ENCODE data around the gene TDRD12.
"Not testable (repeated sequence)": the region's sequence is repeated elsewhere in the genome, so short reads cannot be mapped to it uniquely, and the experiment has no call there.

Gene TDRD12

DNA sequence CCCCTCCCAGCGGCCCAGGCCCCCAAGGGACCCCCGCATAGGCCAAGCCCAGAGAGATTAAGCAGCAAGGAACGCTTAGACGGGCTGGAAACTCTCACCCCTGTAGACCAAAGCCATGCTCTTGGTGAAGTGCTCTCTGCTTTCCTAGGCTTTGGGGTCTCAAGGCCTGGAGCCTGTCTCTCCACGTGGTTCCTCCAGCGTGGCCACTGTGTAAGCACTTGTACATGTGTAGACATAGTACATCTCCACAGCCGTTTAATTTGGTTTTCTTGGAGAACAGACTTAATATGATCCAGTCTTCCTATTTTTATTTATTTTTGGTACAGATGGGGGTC, 26.9 kb upstream of the TDRD12 start:
- no peak for DNase-seq

DNA sequence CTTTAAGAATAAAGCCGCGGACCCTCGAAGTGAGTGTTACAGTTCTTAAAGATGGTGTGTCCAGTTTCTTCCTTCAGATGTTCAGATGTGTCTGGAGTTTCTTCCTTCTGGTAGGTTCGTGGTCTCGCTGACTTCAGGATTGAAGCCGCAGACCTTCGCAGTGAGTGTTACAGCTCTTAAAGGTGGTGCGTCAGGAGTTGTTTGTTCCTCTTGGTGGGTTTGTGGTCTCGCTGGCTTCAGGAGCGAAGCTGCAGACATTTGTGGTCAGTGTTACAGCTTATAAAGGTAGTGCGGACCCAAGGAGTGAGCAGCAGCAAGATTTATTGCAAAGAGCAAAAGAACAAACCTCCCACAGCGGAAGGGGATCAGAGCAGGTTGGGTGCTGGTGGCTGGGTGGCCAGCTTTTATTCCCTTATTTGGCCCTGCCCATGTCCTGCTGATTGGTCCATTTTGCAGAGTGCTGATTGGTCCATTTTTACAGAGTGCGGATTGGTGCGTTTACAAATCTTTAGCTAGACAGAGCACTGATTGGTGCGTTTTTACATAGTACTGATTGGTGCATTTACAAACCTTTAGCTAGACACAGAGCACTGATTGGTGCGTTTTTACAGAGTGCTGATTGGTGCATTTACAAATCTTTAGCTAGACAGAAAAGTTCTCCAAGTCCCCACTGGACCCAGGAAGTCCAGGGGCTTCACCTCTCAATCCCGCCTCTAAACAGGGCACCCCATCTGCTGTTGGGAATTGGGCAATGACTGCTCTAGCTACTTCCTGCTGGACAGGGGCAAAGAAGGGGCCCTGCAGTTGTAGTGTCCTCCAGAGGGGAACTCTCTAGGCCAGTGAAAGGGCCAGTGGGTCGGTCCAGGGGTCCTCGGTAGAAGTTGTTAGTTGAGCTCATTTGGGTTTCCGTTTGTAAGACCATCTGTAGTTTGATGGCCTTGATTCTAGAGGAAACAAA, 26.1 kb upstream of the TDRD12 start:
- not testable (repeated sequence) for DNase-seq

DNA sequence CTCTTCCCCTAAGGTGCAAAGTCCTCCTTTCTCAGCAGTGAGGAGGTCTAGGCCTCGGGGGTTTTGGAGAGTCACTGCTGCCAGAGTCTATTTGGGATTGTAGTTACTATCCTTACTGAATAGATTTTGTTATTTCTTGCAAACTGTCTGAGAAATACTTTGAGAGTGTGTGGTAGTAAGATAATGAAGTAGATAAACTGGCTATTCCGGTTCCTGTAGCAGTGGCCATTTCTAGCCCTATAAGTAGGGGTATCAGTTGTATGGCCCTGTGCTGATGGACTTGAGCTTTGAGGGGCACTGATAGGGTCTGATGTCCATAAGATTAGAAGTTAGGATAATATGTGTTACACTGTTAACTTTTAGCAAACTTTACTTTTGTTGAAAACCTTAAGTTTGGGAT, 25.3 kb upstream of the TDRD12 start:
- DNase-seq, result not testable (repeated sequence)

DNA sequence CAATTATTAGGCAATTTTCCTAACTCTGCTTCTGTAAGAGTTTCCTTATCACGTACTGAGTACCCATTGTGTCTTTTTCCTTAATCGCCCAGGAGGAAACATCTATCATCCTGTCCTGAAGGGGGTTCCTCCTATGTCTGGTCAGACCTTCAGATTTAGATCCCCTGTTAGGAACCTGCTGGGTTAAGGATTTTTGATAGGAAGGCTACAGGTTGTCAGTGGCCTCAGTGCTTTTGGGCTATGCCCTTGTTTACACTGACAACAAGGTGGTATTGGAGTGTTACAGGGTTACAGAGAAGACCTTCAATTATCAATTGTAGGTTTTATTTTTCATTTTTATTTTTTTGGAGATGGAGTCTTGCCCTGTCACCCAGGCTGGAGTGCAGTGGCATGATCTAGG, 24.7 kb upstream of the TDRD12 start:
- not testable (repeated sequence) for DNase-seq

DNA sequence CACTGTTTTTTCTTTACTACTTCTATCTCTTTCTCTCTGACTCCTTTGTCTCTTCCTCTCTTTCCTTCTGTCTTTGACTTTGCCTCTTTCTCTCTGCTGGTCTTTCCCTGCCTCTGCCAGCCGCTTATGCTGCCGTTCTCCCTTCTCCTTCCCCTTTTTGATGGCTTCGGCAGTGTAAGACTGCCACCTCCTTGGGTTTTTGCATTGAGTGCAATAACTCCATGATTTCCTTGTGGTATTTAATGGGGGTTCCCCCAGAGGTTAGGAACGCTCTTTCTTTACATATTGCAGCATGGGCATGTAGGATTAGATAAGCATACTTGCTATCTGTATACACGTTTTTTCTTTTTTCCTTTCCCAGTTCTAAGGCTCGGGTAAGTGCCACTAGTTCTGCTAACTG, 24.1 kb upstream of the TDRD12 start:
- not testable (repeated sequence) for DNase-seq

DNA sequence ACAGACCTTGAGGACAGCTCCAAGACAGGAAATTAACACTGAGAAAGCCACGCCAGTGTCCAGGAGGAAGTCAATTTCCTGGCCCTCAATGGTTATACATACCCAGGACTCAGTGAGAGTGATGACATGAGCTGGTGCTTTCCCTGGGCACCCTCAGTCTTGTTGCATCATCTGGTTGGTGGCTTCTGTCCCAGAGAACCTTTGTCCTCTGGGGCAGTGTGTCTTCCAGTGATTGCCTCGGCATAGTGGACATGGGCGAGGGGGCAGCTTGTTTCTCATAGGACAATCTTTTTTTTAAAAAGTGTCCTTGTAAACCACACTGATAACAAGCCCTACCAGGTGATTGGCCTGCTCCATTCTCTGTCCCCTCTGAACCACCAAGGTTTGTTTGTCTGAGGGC, 22.8 kb upstream of the TDRD12 start:
- DNase-seq, result not testable (repeated sequence)

DNA sequence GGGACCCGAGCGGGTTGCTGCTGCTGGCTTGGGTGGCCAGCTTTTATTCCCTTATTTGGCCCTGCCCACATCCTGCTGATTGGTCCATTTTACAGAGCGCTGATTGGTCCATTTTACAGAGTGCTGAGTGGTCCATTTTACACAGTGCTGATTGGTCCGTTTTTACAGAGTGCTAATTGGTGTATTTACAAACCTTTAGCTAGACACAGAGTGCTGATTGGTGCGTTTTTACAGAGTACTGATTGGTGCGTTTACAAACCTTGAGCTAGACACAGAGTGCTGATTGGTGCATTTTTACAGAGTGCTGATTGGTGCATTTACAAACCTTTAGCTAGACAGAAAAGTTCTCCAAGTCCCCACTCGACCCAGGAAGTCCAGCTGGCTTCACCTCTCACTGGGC, 19.4 kb upstream of the TDRD12 start:
- DNase-seq, result not testable (repeated sequence)

DNA sequence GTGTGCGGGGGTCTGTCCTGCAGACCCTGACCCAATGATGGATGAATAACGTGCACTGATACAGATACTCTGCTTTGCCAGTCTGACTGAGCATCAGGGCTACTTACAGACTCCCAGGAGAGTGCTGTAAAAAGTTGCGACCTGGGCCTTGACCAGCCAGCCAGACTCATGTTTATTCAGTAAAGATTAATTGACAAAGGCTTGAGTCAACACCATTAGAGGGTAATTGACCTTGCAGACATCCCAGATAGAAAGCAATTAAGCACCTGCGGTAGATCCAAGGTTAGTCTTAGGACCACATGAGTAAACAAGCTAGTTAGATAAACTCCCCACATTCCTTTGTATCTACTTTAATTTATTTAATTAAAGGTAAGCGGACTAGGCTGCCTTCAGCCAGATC, 17.6 kb upstream of the TDRD12 start:
- DNase-seq, result no peak

DNA sequence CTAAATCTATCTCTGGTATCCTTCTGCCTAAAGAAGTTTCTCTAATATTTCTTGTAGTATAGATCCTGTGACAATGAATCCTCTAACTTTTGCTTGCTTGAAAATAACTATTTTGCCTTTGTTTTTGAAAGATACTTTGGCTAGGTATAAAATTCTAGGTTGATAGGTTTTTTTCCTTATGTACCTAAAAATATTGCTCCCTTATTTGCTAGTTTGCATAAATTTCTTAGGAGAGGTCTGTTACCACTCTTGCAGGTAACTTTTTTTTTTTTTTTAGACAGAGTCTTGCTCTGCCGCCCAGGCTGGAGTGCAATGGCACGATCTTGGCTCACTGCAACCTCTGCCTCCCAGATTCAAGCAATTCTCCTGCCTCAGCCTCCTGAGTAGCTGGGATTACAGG, 15.6 kb upstream of the TDRD12 start:
- DNase-seq, result not testable (repeated sequence)

DNA sequence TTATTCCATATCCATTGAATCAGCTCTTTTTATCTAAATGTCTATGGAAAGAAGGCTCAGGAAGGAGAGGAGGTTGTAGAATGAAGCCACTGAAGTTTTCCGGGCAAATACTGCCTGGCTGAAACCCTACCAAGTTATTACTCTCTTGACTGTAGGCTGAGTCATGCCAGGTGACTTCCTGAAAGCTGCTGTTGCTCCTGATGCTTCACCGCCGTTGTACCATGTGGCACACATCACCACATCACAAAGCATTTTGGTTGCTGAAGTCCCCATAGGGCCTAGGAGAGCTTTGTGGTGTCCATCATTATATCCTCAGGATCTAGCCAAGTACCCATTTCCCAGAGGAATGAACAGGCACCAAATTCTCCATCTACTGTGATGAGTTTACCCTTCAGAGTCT, 11.1 kb upstream of the TDRD12 start:
- DNase-seq, result no peak

DNA sequence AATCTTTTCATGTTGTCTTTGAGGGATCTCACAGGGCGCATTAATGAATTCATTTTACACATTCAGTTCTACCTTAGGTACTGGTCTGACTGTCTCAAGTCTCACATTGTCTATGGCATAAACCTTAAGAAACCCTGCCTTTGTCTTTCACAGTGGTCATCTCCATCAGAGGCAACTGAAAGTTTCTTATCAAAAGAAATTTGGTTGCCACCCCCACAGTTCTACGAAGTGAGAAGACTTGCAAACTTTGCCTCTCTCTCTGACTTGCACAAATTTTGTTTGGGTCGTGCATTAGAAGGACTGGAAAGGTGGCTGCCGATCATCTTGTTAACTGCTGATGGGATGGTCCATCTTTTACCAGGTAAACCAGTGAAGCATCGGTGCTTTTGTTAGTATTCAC, 10.5 kb upstream of the TDRD12 start:
- DNase-seq, result no peak

DNA sequence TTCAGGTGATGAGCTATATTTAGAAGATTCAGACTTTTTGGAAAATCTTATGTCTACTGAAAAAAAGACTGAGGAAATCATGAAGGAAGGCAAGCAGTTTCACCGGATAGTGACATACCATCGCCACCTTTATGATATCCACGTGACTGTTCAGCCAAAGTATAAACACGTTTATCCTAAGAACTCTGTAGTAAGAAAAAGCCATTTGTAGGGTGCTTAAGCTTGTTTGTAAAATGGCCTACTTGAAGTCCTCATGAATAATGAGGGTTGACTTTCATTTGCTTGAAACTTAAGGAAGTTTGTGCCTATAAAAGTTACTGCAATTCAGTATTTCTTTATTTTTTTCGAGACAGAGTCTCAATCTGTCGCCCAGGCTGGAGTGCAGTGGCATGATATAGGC, 7.8 kb upstream of the TDRD12 start:
- no peak for DNase-seq

DNA sequence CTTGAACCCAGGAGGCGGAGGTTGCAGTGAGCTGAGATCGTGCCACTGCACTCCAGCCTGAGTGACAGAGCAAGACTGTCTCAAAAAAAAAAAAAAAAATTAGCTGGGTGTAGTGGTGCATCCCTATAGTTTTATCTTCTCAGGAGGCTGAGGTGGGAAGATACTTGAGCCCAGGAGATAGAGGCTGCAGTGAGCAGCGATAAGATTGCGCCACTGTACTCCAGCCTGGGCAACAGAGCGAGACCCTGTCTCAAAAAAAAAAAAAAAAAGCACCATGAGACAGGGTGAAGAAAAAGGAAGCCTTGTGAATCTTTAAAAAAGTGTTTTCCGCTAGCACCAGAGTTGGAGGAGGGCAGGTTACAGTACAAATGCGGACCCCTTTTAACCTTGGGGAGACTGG, 3.4 kb upstream of the TDRD12 start:
- not testable (repeated sequence) for DNase-seq

DNA sequence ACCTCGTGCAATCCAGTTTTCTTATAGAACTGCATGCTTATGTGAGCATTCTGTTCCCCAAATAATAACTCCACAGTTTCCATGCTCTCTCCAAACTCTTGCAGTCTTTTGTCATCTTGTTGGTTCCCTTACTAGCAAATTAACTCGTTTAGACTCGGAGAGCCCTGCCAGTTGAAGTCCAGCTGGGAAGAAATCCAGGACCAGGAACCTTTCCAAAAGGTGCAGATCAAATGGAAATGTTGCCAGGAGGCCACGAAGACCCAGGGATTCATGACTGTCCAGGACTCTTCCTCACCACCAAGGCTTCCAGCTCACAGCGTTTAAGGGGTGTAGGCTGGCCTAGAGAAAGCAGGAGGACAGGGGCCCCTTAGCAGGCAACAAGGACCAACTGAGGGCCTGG, 2.1 kb upstream of the TDRD12 start:
- DNase-seq, result no peak

DNA sequence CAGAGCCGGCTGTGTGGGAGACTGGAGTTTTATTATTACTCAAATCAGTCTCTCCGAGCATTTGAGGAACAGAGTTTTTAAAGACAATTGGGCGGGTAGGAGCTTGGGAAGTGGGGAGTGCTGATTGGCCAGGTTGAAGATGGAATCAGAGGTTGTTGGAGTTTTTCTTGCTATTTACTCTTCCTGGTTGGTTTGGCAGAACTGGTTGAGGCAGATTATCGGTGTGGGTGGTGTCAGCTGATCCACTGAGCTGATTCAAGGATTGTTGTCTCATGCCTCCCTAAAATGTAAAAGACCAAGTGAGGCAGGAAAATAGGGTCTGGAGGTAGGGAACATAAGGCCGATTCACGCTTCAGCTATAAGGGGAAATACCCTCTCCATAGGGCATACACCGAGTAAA, 1.3 kb upstream of the TDRD12 start:
- DNase-seq, result no peak

DNA sequence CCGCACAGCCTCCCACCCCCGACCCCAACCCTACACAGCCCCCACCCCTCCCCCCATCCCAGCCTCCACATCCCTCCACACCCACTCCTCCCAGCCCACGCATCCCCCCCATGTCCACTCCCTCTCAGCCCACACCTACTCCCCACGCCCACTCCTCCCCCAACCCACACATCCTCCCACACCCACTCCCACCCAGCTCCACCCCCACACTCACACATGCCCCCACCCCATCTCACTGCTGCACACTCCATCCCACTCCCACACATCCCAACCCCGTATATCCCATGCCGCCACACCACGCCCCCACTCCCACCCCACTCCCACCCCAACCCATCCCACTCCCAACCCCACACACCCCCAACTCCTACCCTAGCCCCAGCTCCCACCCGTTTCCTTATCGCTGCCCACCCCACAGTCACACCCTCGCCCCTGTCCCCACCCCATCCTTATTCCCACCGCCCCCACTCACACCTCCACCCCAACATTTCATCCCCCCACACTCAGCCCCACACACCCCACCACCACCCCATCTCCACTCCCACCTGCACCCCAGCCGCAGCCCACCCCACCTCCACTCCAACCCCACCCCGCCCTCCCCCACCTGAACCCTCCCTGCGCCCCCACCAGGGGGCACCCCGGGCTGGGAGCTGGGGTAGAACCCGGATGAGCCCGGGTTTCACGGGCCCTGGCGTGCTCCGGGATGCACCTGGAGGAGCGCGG, 809 bp downstream of the TDRD12 start:
- DNase-seq, result no peak

DNA sequence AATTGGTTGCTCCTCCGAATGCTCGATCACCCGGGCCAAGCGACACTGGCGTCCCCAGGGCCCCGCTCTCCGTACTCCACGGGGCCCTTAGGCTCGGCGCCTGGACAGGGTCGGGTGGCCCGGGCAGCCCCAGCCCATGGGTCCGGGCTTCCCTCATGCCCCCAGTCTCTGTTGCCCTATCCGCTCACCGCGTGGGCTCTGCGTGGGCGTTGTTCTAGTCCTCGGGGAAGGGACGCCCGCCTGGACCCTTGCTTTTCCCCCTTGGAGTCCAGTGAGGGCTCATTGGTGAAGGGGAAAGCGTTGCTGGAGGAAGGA, 1.3 kb downstream of the TDRD12 start:
- no peak for DNase-seq

DNA sequence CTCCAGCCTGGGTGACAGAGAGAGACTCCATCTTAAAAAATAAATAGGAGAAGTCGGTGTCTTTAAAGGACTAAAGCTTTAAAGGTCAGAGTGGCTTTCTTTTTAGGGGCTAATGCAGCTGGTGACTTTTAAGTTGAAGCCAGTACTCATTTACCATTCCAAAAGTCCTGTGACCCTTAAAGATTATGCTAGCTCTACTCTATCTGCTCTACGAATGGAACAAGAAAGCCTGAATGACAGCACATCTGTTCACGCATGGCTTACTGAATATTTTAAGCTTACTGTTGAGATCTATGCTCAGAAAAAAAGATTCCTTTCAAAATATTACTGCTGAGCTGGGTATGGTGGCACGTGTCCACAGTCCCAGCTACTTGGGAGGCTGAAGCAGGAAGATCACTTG, 16.4 kb downstream of the TDRD12 start:
- DNase-seq, result no peak

DNA sequence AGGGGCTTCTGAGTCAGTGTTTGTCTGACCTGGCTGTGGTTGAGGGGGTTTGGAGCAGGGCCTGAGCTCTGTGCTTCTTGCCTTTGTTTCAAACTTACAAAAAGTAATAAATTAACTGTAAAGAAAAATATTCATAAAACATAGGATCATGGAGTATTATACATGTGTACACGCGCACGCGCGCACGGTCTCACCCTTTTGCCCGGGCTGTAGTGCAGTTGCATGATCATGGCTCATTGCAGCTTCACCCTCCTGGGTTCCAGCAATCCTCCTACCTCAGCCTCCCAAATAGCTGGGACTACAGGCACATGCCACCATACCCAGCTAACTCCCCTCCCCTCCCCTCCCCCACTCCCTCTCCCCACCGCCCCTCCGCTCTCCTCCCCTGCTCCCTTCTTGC, 23.5 kb downstream of the TDRD12 start:
- no peak for DNase-seq

DNA sequence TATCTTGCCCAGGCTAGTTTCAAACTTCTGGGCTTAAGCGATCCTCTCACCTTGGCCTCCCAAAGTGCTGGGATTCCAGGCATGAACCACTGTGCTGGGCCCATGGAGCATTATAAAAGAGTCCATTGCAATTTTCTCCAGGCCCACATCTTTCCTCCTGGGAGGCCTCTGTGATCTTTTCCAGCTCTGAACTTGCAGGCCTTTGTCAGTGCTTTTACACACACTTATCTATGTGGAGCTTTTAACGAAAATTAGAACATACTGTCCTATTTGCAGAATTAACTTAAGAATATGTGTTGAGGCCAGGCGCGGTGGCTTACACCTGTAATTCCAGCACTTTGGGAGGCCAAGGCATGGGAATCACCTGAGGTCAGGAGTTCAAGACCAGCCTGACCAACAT, 23.9 kb downstream of the TDRD12 start:
- DNase-seq, result no peak

DNA sequence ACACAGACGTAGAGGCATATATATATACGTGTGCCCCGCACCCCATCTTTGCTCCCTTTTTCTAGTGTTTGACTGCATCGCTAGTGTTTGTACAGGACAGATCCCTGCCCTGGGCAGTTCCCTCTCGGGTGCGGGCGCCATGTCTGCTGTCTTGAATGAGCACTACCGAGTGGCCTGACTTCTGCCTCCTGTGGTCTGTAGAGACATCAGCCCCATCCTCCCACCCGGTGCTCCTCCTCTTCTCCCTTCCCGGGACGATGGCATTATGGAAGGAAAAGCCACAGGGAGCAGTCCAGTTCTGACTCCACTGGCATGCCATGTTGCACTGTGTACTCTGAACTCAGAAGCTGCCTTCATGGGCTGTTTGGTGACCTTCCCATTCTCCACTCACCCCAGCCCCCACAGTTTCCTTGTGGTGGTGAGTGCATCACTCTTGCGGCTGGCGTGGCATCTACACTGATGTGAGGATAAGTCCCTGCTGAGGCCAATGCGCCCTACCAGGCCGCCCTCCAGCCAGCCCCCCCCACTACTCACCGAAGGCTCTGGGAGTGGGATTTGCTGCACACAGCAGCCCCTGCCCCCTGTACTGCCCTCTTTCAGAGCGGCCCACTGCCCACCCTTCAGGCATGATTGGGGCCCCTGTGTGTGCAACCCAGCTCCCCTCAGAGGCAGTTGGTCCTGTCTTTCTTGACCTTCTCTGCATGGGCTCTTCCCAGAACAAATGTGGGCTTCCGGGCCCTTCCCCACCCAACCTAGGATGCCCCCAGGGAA, 25.2 kb downstream of the TDRD12 start:
- no peak for DNase-seq

DNA sequence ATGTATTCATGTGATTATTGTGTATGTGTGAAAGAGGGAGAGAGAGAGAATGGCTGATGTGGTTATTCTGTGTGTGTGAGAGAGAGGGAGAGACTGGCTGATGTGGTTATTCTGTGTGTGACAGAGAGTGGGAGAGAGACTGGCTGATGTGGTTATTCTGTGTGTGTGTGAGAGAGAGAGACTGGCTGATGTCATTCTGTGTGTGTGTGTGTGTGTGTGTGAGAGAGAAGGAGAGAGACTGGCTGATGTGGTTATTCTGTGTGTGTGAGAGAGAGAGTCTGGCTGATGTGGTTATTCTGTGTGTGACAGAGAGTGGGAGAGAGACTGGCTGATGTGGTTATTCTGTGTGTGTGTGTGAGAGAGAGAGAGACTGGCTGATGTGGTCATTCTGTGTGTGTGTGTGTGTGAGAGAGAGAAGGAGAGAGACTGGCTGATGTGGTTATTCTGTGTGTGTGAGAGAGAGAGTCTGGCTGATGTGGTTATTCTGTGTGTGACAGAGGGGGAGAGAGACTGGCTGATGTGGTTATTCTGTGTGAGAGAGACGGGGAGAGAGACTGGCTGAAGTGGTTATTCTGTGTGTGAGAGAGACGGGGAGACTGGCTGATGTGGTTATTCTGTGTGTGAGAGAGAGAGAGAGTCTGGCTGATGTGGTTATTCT, 26.2 kb downstream of the TDRD12 start:
- DNase-seq, result peak; percentile 21

DNA sequence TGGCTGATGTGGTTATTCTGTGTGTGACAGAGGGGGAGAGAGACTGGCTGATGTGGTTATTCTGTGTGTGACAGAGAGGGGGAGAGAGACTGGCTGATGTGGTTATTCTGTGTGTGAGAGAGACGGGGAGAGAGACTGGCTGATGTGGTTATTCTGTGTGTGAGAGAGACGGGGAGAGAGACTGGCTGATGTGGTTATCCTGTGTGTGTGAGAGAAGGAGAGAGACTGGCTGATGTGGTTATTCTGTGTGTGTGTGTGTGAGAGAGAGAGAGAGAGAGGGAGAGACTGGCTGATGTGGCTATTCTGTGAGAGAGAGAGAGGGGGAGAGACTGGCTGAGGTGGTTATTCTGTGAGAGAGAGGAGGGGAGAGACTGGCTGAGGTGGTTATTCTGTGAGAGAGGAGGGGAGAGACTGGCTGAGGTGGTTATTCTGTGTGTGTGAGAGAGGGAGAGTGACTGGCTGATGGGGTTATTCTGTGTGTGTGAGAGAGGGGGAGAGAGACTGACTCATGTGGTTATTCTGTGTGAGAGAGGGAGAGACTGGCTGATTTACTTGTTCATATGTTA, 27.1 kb downstream of the TDRD12 start:
- peak; percentile 38 for DNase-seq

All from effector CD4-positive, alpha-beta T cell (primary cell).